C4-2B (cell line): Measurements from ENCODE around the gene B4GALNT4.

Experiments
- CTCF ChIP-seq: fragments of 450-650 bp; conservative IDR thresholded peaks from 2 replicates; pipeline ENCODE4 v1.5.1; 2017; ENCODE audit warnings: mild to moderate bottlenecking
- ZFX ChIP-seq: fragments of 450-650 bp; IDR thresholded peaks from 2 replicates; pipeline ENCODE4 v1.6.1; 2017

GRCh38 chr11:325796-326591 is 43.3 kb upstream of the B4GALNT4 start:
- TF ChIP-seq CTCF (no peak), ZFX (no peak)
